ENCODE measurements around the gene PIP4K2C.

The PIP4K2C gene

GRCh38 chr12:57610554-57611107 lies 19.6 kb downstream of the PIP4K2C start:
- DNase-seq (ENCODE audit: low read depth) = no peak
- TF ChIP-seq CTCF (IDR thresholded peaks at IDR 0.05; ENCODE audit: insufficient read depth, low read depth, low read length, missing control alignments) = no peak
- peak overlapping the region; percentile 50 for H3K4me3 ChIP-seq (ENCODE audit: low read depth, low read length)

GRCh38 chr12:57611108-57611826 lies 20.3 kb downstream of the PIP4K2C start, which contains the start of gene ARHGEF25:
Gene ARHGEF25 (plus strand): TSS chr12:57611435. CDS start chr12:57611895, 460 bp downstream.
- no peak for TF ChIP-seq CTCF (IDR thresholded peaks at IDR 0.05; ENCODE audit: insufficient read depth, low read depth, low read length, missing control alignments)
- H3K4me3 ChIP-seq (ENCODE audit: low read depth, low read length) = peak within 1 kb of the TSS; percentile 50
- no peak for DNase-seq (ENCODE audit: low read depth)

GRCh38 chr12:57611827-57612710 lies 21.1 kb downstream of the PIP4K2C start:
- no peak for TF ChIP-seq CTCF (IDR thresholded peaks at IDR 0.05; ENCODE audit: insufficient read depth, low read depth, low read length, missing control alignments)
- DNase-seq (ENCODE audit: low read depth) = no peak
- H3K4me3 ChIP-seq (ENCODE audit: low read depth, low read length) = no peak overlapping the region

- TF ChIP-seq CTCF (IDR thresholded peaks at IDR 0.05; ENCODE audit: insufficient read depth, low read depth, low read length, missing control alignments) = no peak
- no peak for DNase-seq (ENCODE audit: low read depth)
- no peak overlapping the region for H3K4me3 ChIP-seq (ENCODE audit: low read depth, low read length)
Measured at GRCh38 chr12:57612711-57613426, 21.9 kb downstream of the PIP4K2C start.

- no peak for TF ChIP-seq CTCF (IDR thresholded peaks at IDR 0.05; ENCODE audit: insufficient read depth, low read depth, low read length, missing control alignments)
- no peak for DNase-seq (ENCODE audit: low read depth)
- H3K4me3 ChIP-seq (ENCODE audit: low read depth, low read length) = no peak overlapping the region
Measured at GRCh38 chr12:57613427-57614109, 22.6 kb downstream of the PIP4K2C start.
